C4-2B (cell line): ENCODE data around the gene EFCAB6.

ENCODE experiments used
- H3K27ac ChIP-seq: fragments of 450-650 bp; 2 replicates; pipeline ENCODE4 v1.5.1; 2017
- ZFX ChIP-seq: fragments of 450-650 bp; IDR thresholded peaks from 2 replicates; pipeline ENCODE4 v1.6.1; 2017
- TF ChIP-seq, protein P1 (sequence below): fragments of 450-650 bp; conservative IDR thresholded peaks from 2 replicates; pipeline ENCODE4 v1.5.1; 2017; ENCODE audit warnings: mild to moderate bottlenecking

Gene EFCAB6

GRCh38 chr22:43839781-43840180 is 27.7 kb upstream of the EFCAB6 start:
- H3K27ac ChIP-seq: no peak overlapping the region
- TF ChIP-seq, protein P1, sequence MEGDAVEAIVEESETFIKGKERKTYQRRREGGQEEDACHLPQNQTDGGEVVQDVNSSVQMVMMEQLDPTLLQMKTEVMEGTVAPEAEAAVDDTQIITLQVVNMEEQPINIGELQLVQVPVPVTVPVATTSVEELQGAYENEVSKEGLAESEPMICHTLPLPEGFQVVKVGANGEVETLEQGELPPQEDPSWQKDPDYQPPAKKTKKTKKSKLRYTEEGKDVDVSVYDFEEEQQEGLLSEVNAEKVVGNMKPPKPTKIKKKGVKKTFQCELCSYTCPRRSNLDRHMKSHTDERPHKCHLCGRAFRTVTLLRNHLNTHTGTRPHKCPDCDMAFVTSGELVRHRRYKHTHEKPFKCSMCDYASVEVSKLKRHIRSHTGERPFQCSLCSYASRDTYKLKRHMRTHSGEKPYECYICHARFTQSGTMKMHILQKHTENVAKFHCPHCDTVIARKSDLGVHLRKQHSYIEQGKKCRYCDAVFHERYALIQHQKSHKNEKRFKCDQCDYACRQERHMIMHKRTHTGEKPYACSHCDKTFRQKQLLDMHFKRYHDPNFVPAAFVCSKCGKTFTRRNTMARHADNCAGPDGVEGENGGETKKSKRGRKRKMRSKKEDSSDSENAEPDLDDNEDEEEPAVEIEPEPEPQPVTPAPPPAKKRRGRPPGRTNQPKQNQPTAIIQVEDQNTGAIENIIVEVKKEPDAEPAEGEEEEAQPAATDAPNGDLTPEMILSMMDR: no peak
- no peak for TF ChIP-seq ZFX

- TF ChIP-seq, protein P1: no peak
- TF ChIP-seq ZFX: no peak
- H3K27ac ChIP-seq: no peak overlapping the region
Observed at GRCh38 chr22:43838571-43839307, 26.6 kb upstream of the EFCAB6 start.

DNA sequence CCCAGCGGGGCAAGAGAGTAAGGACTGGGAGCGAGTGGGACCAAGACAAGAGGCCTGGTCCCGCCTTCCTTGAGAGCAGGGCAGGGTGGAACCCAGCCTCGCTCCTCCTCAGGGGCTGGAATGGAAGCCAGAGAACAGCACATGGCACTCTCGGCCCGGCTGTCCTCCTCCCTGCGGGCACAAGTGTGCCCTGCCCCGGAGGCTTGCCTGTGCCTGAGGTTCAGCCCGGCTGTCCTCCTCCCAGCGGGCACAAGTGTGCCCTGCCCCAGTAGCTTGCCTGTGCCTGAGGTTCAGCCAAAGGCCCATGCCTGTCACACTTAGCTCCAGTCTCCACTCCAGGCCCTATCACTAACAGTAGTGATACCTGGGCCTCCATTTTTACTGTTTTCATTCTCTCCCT is 26.1 kb upstream of the EFCAB6 start:
- TF ChIP-seq ZFX: no peak
- TF ChIP-seq, protein P1: no peak
- H3K27ac ChIP-seq: no peak overlapping the region

- H3K27ac ChIP-seq: no peak overlapping the region
- TF ChIP-seq, protein P1: no peak
- TF ChIP-seq ZFX: no peak
Observed at GRCh38 chr22:43837666-43838065, 25.6 kb upstream of the EFCAB6 start.

DNA sequence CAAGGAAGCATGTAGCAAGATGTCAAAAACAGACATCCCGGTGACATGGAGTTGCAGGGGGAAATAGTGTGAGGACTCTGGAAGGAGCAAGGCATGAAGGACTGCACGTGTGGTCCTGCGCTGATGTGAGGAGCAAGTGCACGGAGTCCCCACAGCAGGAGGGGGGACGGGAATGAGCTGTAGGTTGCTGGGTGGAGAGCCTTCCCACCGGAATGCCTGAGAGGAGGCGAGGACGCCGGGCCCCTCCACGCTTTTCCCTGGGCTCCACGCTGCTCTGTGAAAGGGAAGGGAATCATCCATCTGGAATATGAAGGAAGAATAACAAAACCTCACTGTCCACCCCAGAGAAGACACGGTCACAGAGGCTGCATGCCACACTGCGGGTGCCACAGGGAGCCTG is 23.6 kb upstream of the EFCAB6 start:
- TF ChIP-seq ZFX: no peak
- TF ChIP-seq, protein P1: no peak
- no peak overlapping the region for H3K27ac ChIP-seq

DNA sequence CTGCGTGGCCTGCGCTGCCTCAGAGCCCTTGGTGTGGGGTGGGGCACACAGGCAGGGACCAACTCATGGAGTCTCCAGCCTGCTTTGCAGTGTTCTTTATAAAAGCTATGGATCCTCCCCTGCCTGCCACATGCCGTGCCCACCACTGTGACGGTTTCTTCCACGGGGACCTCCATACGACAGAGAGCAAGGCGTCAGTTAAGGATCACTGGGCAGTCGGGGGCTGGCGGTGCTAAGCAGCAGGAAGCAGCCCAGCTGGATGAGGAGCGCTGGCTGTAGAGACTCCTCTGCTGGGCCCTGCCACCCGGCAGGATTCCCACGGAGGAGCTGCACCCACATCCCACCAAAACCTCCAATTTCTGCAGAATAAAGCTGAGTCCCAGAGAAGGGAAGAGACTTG is 23.1 kb upstream of the EFCAB6 start:
- no peak for TF ChIP-seq ZFX
- TF ChIP-seq, protein P1: no peak
- H3K27ac ChIP-seq: no peak overlapping the region

GRCh38 chr22:43833286-43834240 is 21.5 kb upstream of the EFCAB6 start:
- TF ChIP-seq ZFX: no peak
- TF ChIP-seq, protein P1: no peak
- H3K27ac ChIP-seq: no peak overlapping the region
